Stimulated activated CD4-positive, alpha-beta T cell treated with anti-CD3 and anti-CD28 coated beads, Interleukin-1b, Interleukin-23, amount 100 ng/mL, for 1 hour (primary cell): Measurements from ENCODE around the gene RNF31.
"Not testable (repeated sequence)": the region's sequence is repeated elsewhere in the genome, so short reads cannot be mapped to it uniquely, and the experiment has no call there.

ENCODE experiments used
- DNase-seq, 2 donors: peaks; one replicate each; pipeline ENCODE4 v3.0.0-alpha.2; 2020; ENCODE audit warnings: low read depth in 2 of 2

RNF31 gene

GRCh38 chr14:24146978-24147760 lies at the start of gene RNF31:
TSS of gene RNF31 (plus strand) at chr14:24147498. CDS start at chr14:24147699, 201 bp downstream.
- DNase-seq = peak; percentile 90 to 93

- no peak for DNase-seq
These were observed 48.9 kb upstream of the RNF31 start for GRCh38 chr14:24098229-24098926.

GRCh38 chr14:24098927-24099813 lies 48.1 kb upstream of the RNF31 start:
- no peak for DNase-seq

GRCh38 chr14:24100197-24100981 lies 46.9 kb upstream of the RNF31 start:
- DNase-seq = no peak

GRCh38 chr14:24100982-24101494 lies 46.3 kb upstream of the RNF31 start:
- no peak for DNase-seq

GRCh38 chr14:24102357-24103048 lies 44.8 kb upstream of the RNF31 start:
- DNase-seq = no peak

GRCh38 chr14:24103451-24103850 lies 43.8 kb upstream of the RNF31 start:
- no peak for DNase-seq

- DNase-seq = not testable (repeated sequence)
These were observed 41.6 kb upstream of the RNF31 start for GRCh38 chr14:24105609-24106239.

- DNase-seq = no peak
These were observed 40.5 kb upstream of the RNF31 start for GRCh38 chr14:24106672-24107271.

GRCh38 chr14:24108336-24108874 lies 38.9 kb upstream of the RNF31 start:
- no peak for DNase-seq

- no peak for DNase-seq
These were observed 37.2 kb upstream of the RNF31 start for GRCh38 chr14:24110060-24110459.

GRCh38 chr14:24110523-24110922 lies 36.8 kb upstream of the RNF31 start:
- no peak for DNase-seq

- no peak for DNase-seq
These were observed 33.9 kb upstream of the RNF31 start for GRCh38 chr14:24113379-24113800.

- DNase-seq = peak; percentile 40 to 42
These were observed 33.3 kb upstream of the RNF31 start for GRCh38 chr14:24113801-24114531.

GRCh38 chr14:24114532-24115421 lies 32.5 kb upstream of the RNF31 start, which contains the start of the genes DCAF11 and NRL:
TSS of gene DCAF11 (plus strand) at chr14:24114777. CDS start at chr14:24115595, 818 bp downstream.
TSS of gene NRL (minus strand) at chr14:24114949. CDS start at chr14:24082848, 32,101 bp downstream.
- DNase-seq = peak; percentile 95

- DNase-seq = no peak
These were observed 31.7 kb upstream of the RNF31 start for GRCh38 chr14:24115422-24116127.
